22Rv1 (cell line): ENCODE measurements around the gene KIAA1671.

Experiments used
- H3K27ac ChIP-seq: fragments of 450-650 bp; 2 replicates; pipeline ENCODE4 v1.5.1; 2017
- ZFX ChIP-seq: fragments of 450-650 bp; IDR thresholded peaks from 2 replicates; pipeline ENCODE4 v1.6.1; 2017; ENCODE audit warnings: antibody characterized with exemption, borderline replicate concordance
- TF ChIP-seq, protein P1 (sequence below): fragments of 450-650 bp; IDR thresholded peaks from 2 replicates; pipeline ENCODE4 v1.5.1; 2017; ENCODE audit warnings: mild to moderate bottlenecking

KIAA1671 gene

DNA sequence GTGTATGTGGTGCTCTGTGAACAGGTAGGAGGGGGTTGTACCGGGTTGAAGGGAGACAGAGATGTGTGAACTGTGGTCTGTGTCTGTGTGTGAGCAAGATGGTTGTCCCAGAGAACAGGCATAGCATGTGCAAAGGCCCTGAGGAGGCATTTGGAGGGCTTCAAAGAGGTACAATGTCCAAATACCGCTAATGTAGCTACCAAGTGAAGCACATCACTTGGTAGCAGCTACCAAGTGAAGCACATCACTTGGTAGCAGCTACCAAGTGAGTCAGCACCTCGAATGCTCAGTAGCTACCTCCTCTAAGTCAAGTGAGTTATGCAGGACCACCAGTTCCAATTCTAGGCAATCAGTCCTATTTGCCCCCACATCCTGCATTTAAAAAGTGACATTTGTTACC is 72.4 kb downstream of the KIAA1671 start:
- TF ChIP-seq, protein P1, sequence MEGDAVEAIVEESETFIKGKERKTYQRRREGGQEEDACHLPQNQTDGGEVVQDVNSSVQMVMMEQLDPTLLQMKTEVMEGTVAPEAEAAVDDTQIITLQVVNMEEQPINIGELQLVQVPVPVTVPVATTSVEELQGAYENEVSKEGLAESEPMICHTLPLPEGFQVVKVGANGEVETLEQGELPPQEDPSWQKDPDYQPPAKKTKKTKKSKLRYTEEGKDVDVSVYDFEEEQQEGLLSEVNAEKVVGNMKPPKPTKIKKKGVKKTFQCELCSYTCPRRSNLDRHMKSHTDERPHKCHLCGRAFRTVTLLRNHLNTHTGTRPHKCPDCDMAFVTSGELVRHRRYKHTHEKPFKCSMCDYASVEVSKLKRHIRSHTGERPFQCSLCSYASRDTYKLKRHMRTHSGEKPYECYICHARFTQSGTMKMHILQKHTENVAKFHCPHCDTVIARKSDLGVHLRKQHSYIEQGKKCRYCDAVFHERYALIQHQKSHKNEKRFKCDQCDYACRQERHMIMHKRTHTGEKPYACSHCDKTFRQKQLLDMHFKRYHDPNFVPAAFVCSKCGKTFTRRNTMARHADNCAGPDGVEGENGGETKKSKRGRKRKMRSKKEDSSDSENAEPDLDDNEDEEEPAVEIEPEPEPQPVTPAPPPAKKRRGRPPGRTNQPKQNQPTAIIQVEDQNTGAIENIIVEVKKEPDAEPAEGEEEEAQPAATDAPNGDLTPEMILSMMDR: no peak
- no peak for TF ChIP-seq ZFX
- H3K27ac ChIP-seq: no peak overlapping the region

DNA sequence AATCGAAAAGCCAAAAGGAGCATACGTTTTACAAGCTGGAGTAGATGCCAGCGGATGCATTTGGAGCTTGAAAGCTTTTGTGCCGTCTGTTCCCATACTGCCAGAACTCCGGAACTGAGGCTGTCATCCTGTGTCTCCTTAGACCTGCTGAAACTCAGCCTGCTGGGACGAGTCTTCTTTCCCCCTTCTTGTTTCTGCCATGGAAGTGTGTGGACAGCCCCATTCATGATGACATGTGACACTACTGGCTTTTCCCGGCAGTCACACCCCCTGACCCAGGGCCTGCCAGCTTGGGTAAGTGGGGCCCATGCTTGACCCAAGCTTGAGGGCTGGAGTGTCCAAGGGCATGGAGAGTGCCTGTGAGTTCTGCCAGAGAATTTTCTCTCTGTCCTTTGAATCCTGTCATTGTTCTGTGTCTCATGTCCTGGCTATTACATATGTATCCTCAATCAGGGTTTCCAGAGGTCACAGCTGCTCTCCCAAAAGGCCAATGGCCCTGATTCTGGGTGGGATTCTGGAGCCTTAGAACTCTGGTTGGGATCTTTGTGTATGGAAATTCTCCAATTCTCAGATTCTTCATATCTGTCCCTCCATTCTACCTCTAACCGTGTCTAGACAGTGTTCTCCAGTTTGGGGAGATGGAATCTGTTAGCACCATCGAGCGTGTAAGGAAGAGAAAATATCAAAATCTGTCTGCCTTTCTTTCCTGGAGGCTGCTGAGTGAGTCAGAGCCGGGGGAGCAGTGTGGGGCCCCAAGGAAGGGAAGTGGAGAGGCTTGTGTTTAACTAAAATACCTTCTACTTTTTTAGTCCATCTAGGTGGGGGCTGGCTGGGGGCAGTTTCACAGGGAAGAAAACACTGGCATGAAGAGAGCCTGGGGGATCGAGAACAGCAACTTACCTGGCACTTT is 73.2 kb downstream of the KIAA1671 start:
- H3K27ac ChIP-seq: no peak overlapping the region
- TF ChIP-seq ZFX: no peak
- TF ChIP-seq, protein P1: no peak

- no peak for TF ChIP-seq ZFX
- TF ChIP-seq, protein P1: no peak
- H3K27ac ChIP-seq: no peak overlapping the region
These were observed 74.8 kb downstream of the KIAA1671 start for GRCh38 chr22:25027043-25027906.

DNA sequence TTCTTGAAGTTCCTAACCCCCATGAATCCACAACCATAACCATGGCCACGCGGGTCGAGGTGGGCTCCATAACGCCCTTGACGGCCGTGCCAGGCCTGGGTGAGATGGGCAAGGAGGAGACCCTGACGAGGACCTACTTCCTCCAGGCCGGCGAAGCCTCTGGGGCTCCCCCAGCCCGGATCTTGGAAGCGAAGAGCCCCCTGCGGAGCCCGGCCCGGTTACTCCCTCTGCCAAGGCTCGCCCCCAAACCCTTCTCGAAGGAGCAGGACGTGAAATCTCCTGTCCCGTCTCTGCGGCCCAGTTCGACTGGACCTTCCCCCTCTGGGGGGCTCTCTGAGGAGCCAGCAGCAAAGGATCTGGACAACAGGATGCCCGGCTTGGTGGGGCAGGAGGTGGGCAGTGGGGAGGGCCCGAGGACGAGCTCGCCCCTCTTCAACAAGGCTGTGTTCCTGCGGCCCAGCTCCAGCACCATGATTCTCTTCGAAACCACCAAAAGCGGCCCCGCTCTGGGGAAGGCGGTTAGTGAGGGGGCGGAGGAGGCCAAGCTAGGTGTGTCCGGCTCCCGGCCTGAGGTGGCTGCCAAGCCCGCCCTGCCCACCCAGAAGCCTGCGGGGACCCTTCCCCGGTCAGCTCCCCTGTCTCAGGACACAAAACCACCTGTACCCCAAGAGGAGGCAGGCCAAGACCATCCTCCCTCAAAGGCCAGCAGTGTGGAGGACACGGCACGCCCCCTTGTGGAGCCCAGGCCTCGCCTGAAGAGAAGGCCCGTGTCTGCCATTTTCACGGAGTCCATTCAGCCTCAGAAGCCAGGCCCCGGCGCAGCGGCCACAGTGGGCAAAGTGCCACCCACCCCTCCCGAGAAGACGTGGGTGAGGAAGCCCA is 75.7 kb downstream of the KIAA1671 start:
- H3K27ac ChIP-seq: no peak overlapping the region
- TF ChIP-seq, protein P1: peak; percentile 41
- TF ChIP-seq ZFX: no peak

GRCh38 chr22:25028841-25029141 is 76.3 kb downstream of the KIAA1671 start:
- TF ChIP-seq, protein P1: peak; percentile 13; the same call in 1 of the 2 replicates
- no peak for TF ChIP-seq ZFX
- H3K27ac ChIP-seq: no peak overlapping the region

GRCh38 chr22:25029181-25029580 is 76.7 kb downstream of the KIAA1671 start:
- H3K27ac ChIP-seq: no peak overlapping the region
- no peak for TF ChIP-seq ZFX

- H3K27ac ChIP-seq: no peak overlapping the region
- TF ChIP-seq ZFX: no peak
- TF ChIP-seq, protein P1: no peak
These were observed 78.1 kb downstream of the KIAA1671 start for GRCh38 chr22:25030636-25031035.
